Glutamatergic neuron (in vitro differentiated cells): Measurements from ENCODE around the gene ZNF22. TPM values are rescaled to one million over a fixed set of nuclear protein-coding genes. Genes with fewer than 3 reads are reported as not detected.

Experiments
- DNase-seq: peaks from one replicate; pipeline ENCODE4 v3.0.0; 2022
- H3K27ac Mint-ChIP-seq: one replicate; pipeline ENCODE4 v1.8.0; 2020; ENCODE audit warnings: mild to moderate bottlenecking, mixed read lengths, inconsistent platforms; ENCODE audit not compliant: unreplicated experiment
- H3K27me3 Mint-ChIP-seq: one replicate; pipeline ENCODE4 v1.8.0; 2020; ENCODE audit warnings: mild to moderate bottlenecking, moderate library complexity, mixed read lengths, inconsistent platforms; ENCODE audit not compliant: unreplicated experiment
- H3K36me3 Mint-ChIP-seq: one replicate; pipeline ENCODE4 v1.8.0; 2020; ENCODE audit warnings: mild to moderate bottlenecking, mixed read lengths, inconsistent platforms; ENCODE audit not compliant: unreplicated experiment
- H3K4me1 Mint-ChIP-seq: one replicate; pipeline ENCODE4 v1.8.0; 2020; ENCODE audit warnings: mild to moderate bottlenecking, low read depth, mixed read lengths, inconsistent platforms; ENCODE audit not compliant: unreplicated experiment
- H3K4me3 Mint-ChIP-seq: one replicate; pipeline ENCODE4 v1.8.0; 2020; ENCODE audit warnings: mild to moderate bottlenecking, mixed read lengths, inconsistent platforms; ENCODE audit not compliant: unreplicated experiment
- H3K9me3 Mint-ChIP-seq: one replicate; pipeline ENCODE4 v1.8.0; 2020; ENCODE audit warnings: mild to moderate bottlenecking, moderate library complexity, mixed read lengths, inconsistent platforms; ENCODE audit not compliant: unreplicated experiment
- CTCF ChIP-seq: fragments of 200-600 bp; sonication (generic); IDR thresholded peaks from one replicate; pipeline ENCODE4 v1.5.0; 2021; ENCODE audit not compliant: partially characterized antibody, unreplicated experiment
- total RNA-seq: library from RNA; stranded (reverse); fragmentation: NEBNext Ultra II Directional; extraction: Animal tissue kit (Norgen Biotek cat#: 25700); gene quantifications from one replicate; pipeline ENCODE4 v1.2.1, GENCODE V29; 2021; ENCODE audit not compliant: unreplicated experiment

ZNF22 gene
- total RNA-seq, 1 donor from 2014 or later = 40.2 TPM

- TF ChIP-seq CTCF = no peak
- H3K27me3 Mint-ChIP-seq = no peaks in the 10 kb centered on the region
- no peak for DNase-seq
- no peaks in the 10 kb centered on the region for H3K4me1 Mint-ChIP-seq
- peaks cover 11% of the 10 kb centered on the region for H3K36me3 Mint-ChIP-seq
- no peak overlapping the region for H3K27ac Mint-ChIP-seq
- no peak overlapping the region for H3K4me3 Mint-ChIP-seq
- H3K9me3 Mint-ChIP-seq = peaks cover 2% of the 10 kb centered on the region
Measured at GRCh38 chr10:45023426-45023825, 22.7 kb downstream of the ZNF22 start.

GRCh38 chr10:45034301-45034700 lies 33.6 kb downstream of the ZNF22 start:
- H3K36me3 Mint-ChIP-seq = peaks cover 16% of the 10 kb centered on the region
- no peaks in the 10 kb centered on the region for H3K4me1 Mint-ChIP-seq
- H3K9me3 Mint-ChIP-seq = peaks cover 2% of the 10 kb centered on the region
- H3K4me3 Mint-ChIP-seq = no peak overlapping the region
- DNase-seq = no peak
- no peak for TF ChIP-seq CTCF
- no peak overlapping the region for H3K27ac Mint-ChIP-seq
- no peaks in the 10 kb centered on the region for H3K27me3 Mint-ChIP-seq

GRCh38 chr10:45035673-45036072 lies 35.0 kb downstream of the ZNF22 start:
- Mint-ChIP-seq H3K4me3 (no peak overlapping the region), H3K27ac (no peak overlapping the region), H3K36me3 (peaks cover 7% of the 10 kb centered on the region), H3K27me3 (no peaks in the 10 kb centered on the region), H3K4me1 (no peaks in the 10 kb centered on the region), H3K9me3 (peaks cover 2% of the 10 kb centered on the region)
- no peak for TF ChIP-seq CTCF
- DNase-seq = no peak

- Mint-ChIP-seq H3K27me3 (no peaks in the 10 kb centered on the region), H3K27ac (no peak overlapping the region), H3K4me1 (no peaks in the 10 kb centered on the region), H3K9me3 (no peaks in the 10 kb centered on the region), H3K36me3 (no peaks in the 10 kb centered on the region), H3K4me3 (no peak overlapping the region)
- no peak for DNase-seq
- no peak for TF ChIP-seq CTCF
Measured at GRCh38 chr10:45040921-45041542, 40.3 kb downstream of the ZNF22 start.

- H3K27me3 Mint-ChIP-seq = no peaks in the 10 kb centered on the region
- no peak overlapping the region for H3K27ac Mint-ChIP-seq
- no peak for TF ChIP-seq CTCF
- H3K4me3 Mint-ChIP-seq = no peak overlapping the region
- no peaks in the 10 kb centered on the region for H3K9me3 Mint-ChIP-seq
- H3K4me1 Mint-ChIP-seq = no peaks in the 10 kb centered on the region
- no peak for DNase-seq
- H3K36me3 Mint-ChIP-seq = peaks cover 5% of the 10 kb centered on the region
Measured at GRCh38 chr10:45044290-45044689, 43.6 kb downstream of the ZNF22 start.
